Left renal pelvis (tissue), 4 donors: ENCODE data around the gene TTC9B. TPM values are rescaled to one million over a fixed set of nuclear protein-coding genes. Genes with fewer than 3 reads are reported as not detected.
"Not testable (repeated sequence)": the region's sequence is repeated elsewhere in the genome, so short reads cannot be mapped to it uniquely, and the experiment has no call there.

Experiments
- DNase-seq, 4 donors: peaks; one replicate each; pipeline ENCODE4 v3.0.0-alpha.2; 2013; ENCODE audit warnings: low read depth in 4 of 4, low spot score in 3 of 4
- polyA plus RNA-seq, 4 donors: library from polyadenylated mRNA; unstranded; fragments of 120-200 nt; gene quantifications; one replicate each; pipeline ENCODE4 v1.2.1, GENCODE V29; 2013; ENCODE audit not compliant: insufficient read length in 4 of 4

Gene TTC9B
- polyA plus RNA-seq, 4 donors: 0.05 to 0.20 (median 0.09) TPM; not detected in 1

GRCh38 chr19:40233811-40234389, 15.7 kb upstream of the TTC9B start:
- DNase-seq: no peak

DNA sequence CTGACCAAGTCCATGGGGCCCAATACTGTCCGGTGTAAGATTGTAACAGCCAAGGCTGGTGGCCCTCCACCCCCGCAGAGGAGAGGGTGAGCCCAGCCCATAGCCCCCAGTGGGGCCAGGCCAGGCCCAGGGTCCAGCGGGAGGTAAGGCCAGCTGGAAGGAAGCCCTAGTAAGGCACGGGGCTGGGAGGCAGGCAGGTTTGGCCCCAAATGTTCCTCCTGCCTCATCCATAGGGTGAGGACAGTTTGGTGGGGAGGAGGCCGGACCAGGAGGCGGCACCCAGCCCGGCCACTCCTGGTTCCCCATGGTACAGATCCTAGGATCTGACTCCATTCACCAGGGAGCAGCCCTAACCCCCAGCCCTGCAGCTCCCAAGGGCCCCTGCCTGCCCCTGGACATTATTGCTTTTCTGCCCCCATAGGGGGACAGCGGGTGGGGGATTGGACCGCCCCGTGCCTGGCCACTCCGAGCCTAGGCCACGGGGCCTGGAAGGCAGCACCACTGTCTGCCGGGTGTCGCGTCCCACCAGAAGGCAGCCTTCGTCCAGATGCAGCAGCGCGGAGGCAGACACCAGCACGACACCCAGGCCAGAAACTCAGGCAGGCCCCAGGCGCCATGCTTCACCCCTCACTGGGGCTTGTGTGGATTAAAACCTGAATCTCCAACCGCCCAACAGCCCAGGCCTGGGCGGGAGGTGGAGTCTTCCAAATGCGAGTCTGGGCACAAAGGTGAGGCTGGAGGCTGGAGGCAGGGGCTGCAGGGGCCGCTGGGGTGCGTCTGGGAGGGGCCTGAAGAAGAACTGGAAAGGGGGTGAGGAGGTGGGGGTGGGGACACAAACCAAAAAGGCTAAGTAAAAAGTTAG, 15.0 kb upstream of the TTC9B start:
- no peak for DNase-seq

- no peak for DNase-seq
Measured at GRCh38 chr19:40232479-40232878, 14.3 kb upstream of the TTC9B start.

- no peak for DNase-seq
Measured at GRCh38 chr19:40231544-40232424, 13.6 kb upstream of the TTC9B start.

- DNase-seq: no peak
Measured at GRCh38 chr19:40231057-40231456, 12.9 kb upstream of the TTC9B start.

DNA sequence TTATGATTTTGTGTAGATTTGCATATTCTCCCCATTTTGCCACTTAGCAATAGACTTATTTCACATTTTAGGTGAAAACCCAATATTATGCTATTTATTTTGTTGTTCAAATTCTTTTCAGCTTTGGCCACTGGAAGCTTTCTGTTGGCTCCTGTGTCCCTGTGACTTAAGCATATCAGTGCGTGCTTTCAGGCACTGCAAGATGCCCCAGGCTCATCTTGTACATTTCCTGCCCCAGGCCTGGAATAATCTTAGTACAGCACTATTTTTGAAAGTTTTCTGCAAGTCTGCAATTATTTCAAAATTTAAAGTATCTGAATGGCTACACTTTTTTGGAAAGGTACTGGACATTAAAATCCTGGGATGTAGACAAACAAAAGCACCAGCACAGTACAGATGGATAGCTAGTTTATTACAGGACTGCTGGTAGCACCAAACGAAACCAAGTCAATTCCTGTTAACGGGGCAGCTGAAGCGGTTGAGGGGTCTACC, 11.8 kb upstream of the TTC9B start:
- no peak for DNase-seq

DNA sequence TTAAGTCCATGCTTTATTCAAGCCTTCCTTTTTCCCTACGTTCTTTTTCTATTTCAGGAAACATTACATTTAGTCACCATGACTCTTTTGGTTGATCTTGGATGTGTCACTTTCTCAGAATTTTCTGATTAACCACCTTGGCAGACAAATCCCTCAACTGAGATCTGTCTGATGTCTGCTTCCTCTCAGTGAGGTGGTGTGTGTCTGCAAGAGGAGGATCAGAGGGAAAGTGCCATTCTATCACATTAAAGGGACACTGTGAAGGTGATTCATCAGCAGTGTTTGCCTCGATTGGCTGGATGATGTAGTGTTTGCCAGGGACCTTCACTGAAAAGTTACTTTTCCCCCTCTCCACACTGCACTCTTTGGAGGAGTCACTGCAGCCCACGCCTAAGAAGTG, 11.3 kb upstream of the TTC9B start:
- no peak for DNase-seq

DNA sequence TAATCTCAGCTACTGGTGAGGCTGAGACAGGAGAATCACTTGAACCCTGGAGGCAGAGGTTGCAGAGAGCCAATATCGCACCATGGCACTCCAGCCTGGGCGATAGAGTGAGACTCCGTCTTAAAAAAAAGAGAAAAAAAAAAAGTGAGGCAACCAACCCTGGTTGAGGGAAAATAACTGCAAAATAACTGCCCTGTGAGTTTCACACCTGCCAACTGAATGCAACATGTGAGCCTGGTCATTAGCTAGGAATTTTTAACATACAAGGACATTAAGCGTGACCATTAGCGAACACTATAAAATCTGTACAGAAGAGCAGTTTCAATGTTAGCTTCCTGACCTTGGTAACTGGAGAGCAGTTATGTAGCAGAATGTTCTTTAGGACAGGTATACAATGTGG, 10.7 kb upstream of the TTC9B start:
- DNase-seq: no peak

- no peak for DNase-seq
Measured at GRCh38 chr19:40228346-40228745, 10.2 kb upstream of the TTC9B start.

DNA sequence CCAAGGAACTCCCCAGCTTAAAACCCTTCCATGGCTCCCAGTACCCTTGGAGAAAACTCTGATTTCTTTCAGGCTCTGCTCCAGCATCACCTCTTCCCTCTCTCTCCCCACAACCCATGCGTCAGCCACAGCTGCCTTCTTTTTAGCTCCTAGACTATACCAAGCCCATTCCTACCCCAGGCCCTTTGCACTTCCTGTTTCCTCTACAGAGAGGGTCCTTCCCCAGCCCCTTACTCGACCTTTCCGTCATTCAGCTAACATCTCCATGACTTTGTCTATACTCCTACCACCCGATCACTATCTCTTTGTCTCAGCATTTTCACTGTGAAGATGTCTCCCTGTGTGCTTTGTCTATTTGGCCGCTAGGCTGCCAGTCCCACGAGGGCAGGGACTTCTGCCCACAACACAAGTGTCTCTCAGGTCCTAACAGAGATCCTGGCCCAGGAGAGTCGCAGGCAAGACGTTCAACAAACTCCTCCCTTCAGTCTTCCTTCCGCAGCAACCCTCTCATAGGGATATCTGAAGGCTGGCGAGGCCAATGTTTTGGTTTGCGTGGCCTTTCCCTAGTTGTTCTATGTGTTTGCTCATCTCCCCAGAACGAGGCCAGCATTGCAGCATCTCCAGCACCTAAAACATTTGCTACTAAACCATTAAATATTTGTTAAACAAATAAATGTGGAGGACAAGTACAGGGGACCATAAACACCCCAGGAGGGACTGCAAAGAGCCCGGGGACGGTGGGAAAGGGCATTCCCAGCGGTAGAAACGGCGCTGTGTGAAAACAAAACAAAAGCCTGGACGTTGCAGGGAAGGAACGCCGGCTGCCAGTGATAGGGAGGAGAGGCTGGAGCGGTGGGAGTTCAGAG, 7.5 kb upstream of the TTC9B start:
- DNase-seq: no peak

DNA sequence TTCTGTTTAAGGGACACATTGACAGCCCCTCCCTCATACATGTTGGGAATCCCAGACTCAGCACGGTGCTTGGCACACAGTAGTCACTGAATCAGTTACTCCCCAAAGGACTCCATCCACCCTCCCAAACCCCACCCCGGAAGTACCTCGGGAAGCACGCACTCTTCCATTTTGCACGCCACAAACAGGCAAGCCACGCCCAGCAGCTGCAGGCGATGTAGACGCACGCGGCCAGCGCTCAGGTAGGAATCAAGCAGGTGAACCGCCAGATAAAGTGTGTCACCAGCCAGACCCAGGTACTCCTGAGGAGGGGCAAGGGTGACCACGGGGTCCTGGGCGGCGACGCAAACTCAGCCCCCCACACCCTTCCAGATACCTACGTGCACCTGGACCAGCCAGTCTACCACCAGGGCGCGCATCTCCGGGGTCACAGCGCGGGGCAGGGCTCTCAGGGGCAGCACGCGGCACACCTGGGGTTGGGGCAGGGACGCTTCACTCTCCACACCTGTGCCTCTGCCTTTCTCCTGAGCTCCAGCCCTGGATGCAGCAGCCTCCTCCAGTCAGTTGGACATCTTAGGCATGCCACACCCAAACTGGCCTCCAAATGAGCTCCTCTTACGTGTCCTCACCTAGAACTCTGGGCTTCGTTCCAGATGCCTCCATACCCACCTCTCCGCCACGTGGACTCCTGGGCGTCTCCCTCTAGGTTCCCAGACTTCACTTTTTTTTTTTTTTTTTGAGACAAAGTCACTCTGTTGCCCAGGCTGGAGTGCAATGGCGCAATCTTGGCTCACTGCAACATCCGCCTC, 6.4 kb upstream of the TTC9B start:
- DNase-seq: no peak

- no peak for DNase-seq
Measured at GRCh38 chr19:40223135-40223822, 5.1 kb upstream of the TTC9B start.

GRCh38 chr19:40221858-40222619, 3.9 kb upstream of the TTC9B start:
- DNase-seq: peak in 3 of 4 donors; percentile 49 to 65 (median 64)

DNA sequence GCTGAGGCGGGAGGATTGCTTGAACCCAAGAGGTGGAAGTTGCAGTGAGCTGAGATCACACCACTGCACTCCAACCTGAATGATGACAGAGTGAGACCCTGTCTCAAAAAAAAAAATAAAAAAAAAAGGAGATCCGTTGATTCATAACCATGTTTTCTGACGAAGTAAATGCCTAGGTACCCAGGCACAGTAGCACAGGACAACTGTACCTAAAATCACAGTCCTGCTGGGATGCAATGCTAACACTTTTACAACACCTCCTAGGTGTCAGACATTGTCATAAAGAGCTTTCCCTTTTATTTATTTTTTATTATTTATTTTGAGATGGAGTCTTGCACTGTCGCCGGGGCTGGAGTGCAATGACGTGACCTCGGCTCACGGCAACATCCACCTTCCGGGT, 2.5 kb upstream of the TTC9B start:
- no peak for DNase-seq

GRCh38 chr19:40219721-40220276, 1.6 kb upstream of the TTC9B start:
- DNase-seq: no peak

DNA sequence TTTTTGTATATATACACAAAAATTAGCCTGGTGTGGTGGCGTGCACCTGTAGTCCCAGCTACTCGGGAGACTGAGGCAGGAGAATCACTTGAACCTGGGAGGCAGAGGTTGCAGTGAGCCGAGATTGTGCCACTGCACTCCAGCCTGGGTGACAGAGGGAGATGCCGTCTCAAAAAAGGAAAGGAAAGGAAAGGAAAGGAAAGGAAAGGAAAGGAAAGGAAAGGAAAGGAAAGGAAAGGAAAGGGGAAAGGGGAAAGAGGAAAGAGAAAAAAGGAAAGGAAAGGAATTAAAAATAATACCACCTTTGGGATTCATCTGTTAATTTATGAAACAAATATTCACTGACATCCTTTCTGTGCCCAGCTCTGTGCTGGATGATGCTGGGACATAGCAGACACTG, 845 bp upstream of the TTC9B start:
- not testable (repeated sequence) for DNase-seq

- DNase-seq: no peak
Measured at GRCh38 chr19:40217027-40217810, 965 bp downstream of the TTC9B start.
